K562 (cell line): Measurements from ENCODE around the gene DBP. TPM values are rescaled to one million over a fixed set of nuclear protein-coding genes. Genes with fewer than 3 reads are reported as not detected.

Experiments used
- ATF1 ChIP-seq, 2 experiments: fragments of 450-650 bp in 1 of 2; IDR thresholded peaks; 2 replicates each; pipeline ENCODE4 v1.6.1; 2016; ENCODE audit warnings: missing compliant biosample characterization in 1 of 2, missing genetic modification characterization in 1 of 2
- GABPB2 ChIP-seq: fragments of 250-450 bp; sonication (Bioruptor Pico); conservative IDR thresholded peaks from 2 replicates; pipeline ENCODE4 v1.5.1; 2021; ENCODE audit warnings: mild to moderate bottlenecking
- ZNF134 ChIP-seq: fragments of 250-450 bp; sonication (Bioruptor Pico); conservative IDR thresholded peaks from 2 replicates; pipeline ENCODE4 v1.4.0; 2020
- ZNF316 ChIP-seq: fragments of 450-650 bp; IDR thresholded peaks from 2 replicates; pipeline ENCODE4 v1.6.1; 2016
- polyA plus RNA-seq, 8 experiments: library from polyadenylated mRNA; depleted of rRNA in 4 of 8; stranded (reverse) in 5 of 8; unstranded in 3 of 8; fragments of >200 nt; fragmentation: Nextera tagmentation in 2 of 8; fragmentation: Illumina TruSeq in 1 of 8; extraction: Ambion mirVana in 2 of 8; extraction: Trizol in 1 of 8; gene quantifications; 2 replicates each; pipeline versions ENCODE4 v1.2.1 to v1.2.3, GENCODE V29; 2011 to 2014; ENCODE audit warnings: inconsistent platforms in 1 of 8, missing spikeins in 1 of 8
- total RNA-seq, 7 experiments: library from RNA; depleted of rRNA in 6 of 7; stranded (reverse); fragments of >200 nt in 6 of 7; fragmentation: Illumina TruSeq in 2 of 7; extraction: Trizol in 2 of 7; gene quantifications; 2 replicates each; pipeline versions ENCODE4 v1.2.1 to v1.2.3, GENCODE V29; 2011 to 2021; ENCODE audit warnings: low replicate concordance in 1 of 7
- TF ChIP-seq, protein P1 (sequence below): fragments of 450-650 bp; formaldehyde crosslinking; IDR thresholded peaks from 2 replicates; pipeline ENCODE4 v1.4.0; 2020; ENCODE audit warnings: mild to moderate bottlenecking, mixed read lengths
- TF ChIP-seq, protein P2 (sequence below): fragments of 250-450 bp; sonication (Bioruptor Pico); IDR thresholded peaks from 2 replicates; pipeline ENCODE4 v1.8.0; 2021; ENCODE audit warnings: borderline replicate concordance, mild to moderate bottlenecking, moderate library complexity; ENCODE audit not compliant: poor library complexity, severe bottlenecking
- TF ChIP-seq, protein P3 (sequence below), 2 experiments: fragments of 450-650 bp in 1 of 2; sonication (generic) in 1 of 2; formaldehyde crosslinking in 1 of 2; IDR thresholded peaks; 2 replicates each; pipeline versions ENCODE4 v1.7.1 to v1.9.0; 2016 to 2022; ENCODE audit warnings: inconsistent platforms in 1 of 2, mild to moderate bottlenecking in 1 of 2, missing genetic modification reagents in 1 of 2
- TF ChIP-seq, protein P4 (sequence below): fragments of 250-450 bp; sonication (Bioruptor Pico); IDR thresholded peaks from 2 replicates; pipeline ENCODE4 v1.8.0; 2022; ENCODE audit warnings: moderate library complexity, mild to moderate bottlenecking, inconsistent platforms

Gene DBP
- total and polyA plus RNA-seq, 9 of the 15 experiments (the other 6 are each of a cell fraction or from before 2014, with no cell fraction given), result 0.25 to 5.5 (median 1.8) TPM

DNA sequence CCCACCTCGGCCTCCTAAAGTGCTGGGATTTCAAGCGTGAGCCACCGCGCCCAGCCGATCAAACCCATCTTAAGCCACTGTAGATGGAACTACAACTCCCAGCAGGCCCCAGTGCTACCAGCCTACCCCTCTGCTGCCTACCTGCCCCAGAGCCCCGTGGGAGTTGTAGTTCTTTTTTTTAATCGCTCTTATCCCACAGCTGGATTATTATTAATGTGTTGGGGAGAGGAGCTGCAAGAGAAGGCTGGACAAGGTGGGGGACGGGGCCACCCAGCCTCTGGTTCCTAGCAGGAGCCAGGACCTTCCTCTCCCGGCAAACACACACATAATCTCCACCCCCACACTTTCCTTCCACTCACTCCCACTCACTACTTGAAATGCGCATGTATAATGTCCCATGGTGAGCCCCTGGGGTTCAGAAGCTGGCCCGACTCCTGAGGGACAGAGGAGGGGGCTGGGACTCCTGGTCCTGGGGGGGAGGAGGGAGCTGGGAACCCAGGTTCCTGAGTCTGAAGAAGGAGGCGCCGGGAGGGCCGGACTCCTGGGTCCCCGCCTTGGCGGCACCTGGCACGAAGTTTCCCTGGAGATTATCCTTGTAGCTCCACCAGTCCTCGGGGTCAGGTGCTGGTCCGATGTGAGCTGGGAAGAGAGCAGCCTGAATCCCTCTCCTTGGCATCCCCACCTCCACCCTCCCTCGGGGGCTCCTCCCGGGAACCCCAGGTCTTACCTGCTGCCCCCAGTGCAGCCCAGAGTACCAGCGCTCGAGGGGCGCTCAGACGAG is 7.8 kb upstream of the DBP start (continued):
- TF ChIP-seq, protein P1, sequence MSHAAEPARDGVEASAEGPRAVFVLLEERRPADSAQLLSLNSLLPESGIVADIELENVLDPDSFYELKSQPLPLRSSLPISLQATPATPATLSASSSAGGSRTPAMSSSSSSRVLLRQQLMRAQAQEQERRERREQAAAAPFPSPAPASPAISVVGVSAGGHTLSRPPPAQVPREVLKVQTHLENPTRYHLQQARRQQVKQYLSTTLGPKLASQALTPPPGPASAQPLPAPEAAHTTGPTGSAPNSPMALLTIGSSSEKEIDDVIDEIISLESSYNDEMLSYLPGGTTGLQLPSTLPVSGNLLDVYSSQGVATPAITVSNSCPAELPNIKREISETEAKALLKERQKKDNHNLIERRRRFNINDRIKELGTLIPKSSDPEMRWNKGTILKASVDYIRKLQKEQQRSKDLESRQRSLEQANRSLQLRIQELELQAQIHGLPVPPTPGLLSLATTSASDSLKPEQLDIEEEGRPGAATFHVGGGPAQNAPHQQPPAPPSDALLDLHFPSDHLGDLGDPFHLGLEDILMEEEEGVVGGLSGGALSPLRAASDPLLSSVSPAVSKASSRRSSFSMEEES (CRISPR knock-in tag), result no peak
- TF ChIP-seq ZNF316 (no peak), ZNF134 (CRISPR knock-in tag) (no peak), ATF1 (CRISPR knock-in tag; IDR thresholded peaks at IDR 0.05) (no peak), ATF1 (tag; IDR thresholded peaks at IDR 0.05) (peak; percentile 41; the same call in 1 of the 2 replicates), GABPB2 (CRISPR knock-in tag) (no peak)
- TF ChIP-seq, protein P2, sequence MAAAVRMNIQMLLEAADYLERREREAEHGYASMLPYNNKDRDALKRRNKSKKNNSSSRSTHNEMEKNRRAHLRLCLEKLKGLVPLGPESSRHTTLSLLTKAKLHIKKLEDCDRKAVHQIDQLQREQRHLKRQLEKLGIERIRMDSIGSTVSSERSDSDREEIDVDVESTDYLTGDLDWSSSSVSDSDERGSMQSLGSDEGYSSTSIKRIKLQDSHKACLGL (CRISPR knock-in tag), result no peak
- TF ChIP-seq, protein P3, sequence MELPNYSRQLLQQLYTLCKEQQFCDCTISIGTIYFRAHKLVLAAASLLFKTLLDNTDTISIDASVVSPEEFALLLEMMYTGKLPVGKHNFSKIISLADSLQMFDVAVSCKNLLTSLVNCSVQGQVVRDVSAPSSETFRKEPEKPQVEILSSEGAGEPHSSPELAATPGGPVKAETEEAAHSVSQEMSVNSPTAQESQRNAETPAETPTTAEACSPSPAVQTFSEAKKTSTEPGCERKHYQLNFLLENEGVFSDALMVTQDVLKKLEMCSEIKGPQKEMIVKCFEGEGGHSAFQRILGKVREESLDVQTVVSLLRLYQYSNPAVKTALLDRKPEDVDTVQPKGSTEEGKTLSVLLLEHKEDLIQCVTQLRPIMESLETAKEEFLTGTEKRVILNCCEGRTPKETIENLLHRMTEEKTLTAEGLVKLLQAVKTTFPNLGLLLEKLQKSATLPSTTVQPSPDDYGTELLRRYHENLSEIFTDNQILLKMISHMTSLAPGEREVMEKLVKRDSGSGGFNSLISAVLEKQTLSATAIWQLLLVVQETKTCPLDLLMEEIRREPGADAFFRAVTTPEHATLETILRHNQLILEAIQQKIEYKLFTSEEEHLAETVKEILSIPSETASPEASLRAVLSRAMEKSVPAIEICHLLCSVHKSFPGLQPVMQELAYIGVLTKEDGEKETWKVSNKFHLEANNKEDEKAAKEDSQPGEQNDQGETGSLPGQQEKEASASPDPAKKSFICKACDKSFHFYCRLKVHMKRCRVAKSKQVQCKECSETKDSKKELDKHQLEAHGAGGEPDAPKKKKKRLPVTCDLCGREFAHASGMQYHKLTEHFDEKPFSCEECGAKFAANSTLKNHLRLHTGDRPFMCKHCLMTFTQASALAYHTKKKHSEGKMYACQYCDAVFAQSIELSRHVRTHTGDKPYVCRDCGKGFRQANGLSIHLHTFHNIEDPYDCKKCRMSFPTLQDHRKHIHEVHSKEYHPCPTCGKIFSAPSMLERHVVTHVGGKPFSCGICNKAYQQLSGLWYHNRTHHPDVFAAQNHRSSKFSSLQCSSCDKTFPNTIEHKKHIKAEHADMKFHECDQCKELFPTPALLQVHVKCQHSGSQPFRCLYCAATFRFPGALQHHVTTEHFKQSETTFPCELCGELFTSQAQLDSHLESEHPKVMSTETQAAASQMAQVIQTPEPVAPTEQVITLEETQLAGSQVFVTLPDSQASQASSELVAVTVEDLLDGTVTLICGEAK (IDR thresholded peaks at IDR 0.05), result no peak; the same call in 1 of the 2 replicates
- TF ChIP-seq, protein P3 (CRISPR knock-in tag; IDR thresholded peaks at IDR 0.05), result no peak
- TF ChIP-seq, protein P4, sequence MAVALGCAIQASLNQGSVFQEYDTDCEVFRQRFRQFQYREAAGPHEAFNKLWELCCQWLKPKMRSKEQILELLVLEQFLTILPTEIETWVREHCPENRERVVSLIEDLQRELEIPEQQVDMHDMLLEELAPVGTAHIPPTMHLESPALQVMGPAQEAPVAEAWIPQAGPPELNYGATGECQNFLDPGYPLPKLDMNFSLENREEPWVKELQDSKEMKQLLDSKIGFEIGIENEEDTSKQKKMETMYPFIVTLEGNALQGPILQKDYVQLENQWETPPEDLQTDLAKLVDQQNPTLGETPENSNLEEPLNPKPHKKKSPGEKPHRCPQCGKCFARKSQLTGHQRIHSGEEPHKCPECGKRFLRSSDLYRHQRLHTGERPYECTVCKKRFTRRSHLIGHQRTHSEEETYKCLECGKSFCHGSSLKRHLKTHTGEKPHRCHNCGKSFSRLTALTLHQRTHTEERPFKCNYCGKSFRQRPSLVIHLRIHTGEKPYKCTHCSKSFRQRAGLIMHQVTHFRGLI (CRISPR knock-in tag), result 0 out of 2 replicates have a peak, but pooled peaks have one; percentile 23
- TF ChIP-seq, all 486 proteins: peak for 63
